COR-L47 (cell line): Measurements from ENCODE around the gene CCDC149.

Experiments used
- DNase-seq: peaks from one replicate; lab custom pipeline; 2025; lab: John Stamatoyannopoulos, UW

Gene CCDC149

GRCh38 chr4:24777536-24778463 lies 135.0 kb downstream of the CCDC149 start:
- DNase-seq = no peak

- DNase-seq = no peak
These were observed 137.1 kb downstream of the CCDC149 start for GRCh38 chr4:24775750-24776149.

- DNase-seq = no peak
These were observed 137.7 kb downstream of the CCDC149 start for GRCh38 chr4:24775032-24775605.

GRCh38 chr4:24774452-24774851 lies 138.4 kb downstream of the CCDC149 start:
- DNase-seq = no peak

GRCh38 chr4:24772952-24773351 lies 139.9 kb downstream of the CCDC149 start:
- no peak for DNase-seq

- no peak for DNase-seq
These were observed 140.7 kb downstream of the CCDC149 start for GRCh38 chr4:24772061-24772705.

GRCh38 chr4:24771241-24771640 lies 141.6 kb downstream of the CCDC149 start:
- no peak for DNase-seq

- no peak for DNase-seq
These were observed 142.2 kb downstream of the CCDC149 start for GRCh38 chr4:24770667-24771066.

GRCh38 chr4:24770032-24770584 lies 142.7 kb downstream of the CCDC149 start:
- DNase-seq = no peak

- no peak for DNase-seq
These were observed 143.3 kb downstream of the CCDC149 start for GRCh38 chr4:24769571-24769970.

GRCh38 chr4:24768604-24769003 lies 144.2 kb downstream of the CCDC149 start:
- no peak for DNase-seq

GRCh38 chr4:24768006-24768405 lies 144.8 kb downstream of the CCDC149 start:
- DNase-seq = no peak

- no peak for DNase-seq
These were observed 147.4 kb downstream of the CCDC149 start for GRCh38 chr4:24765376-24765988.

GRCh38 chr4:24764345-24764744 lies 148.5 kb downstream of the CCDC149 start:
- no peak for DNase-seq

GRCh38 chr4:24763631-24764297 lies 149.1 kb downstream of the CCDC149 start:
- DNase-seq = no peak
